Fibroblast of lung (primary cell): Measurements from ENCODE around the gene CANX. TPM values are rescaled to one million over a fixed set of nuclear protein-coding genes. Genes with fewer than 3 reads are reported as not detected.
"Not testable (repeated sequence)": the region's sequence is repeated elsewhere in the genome, so short reads cannot be mapped to it uniquely, and the experiment has no call there.

Experiments used
- DNase-seq, 2 donors: peaks; one replicate each; pipeline versions ENCODE4 v3.0.0 to v3.0.0-alpha.2; 2010; ENCODE audit warnings: low read depth in 2 of 2
- H2AFZ ChIP-seq: 2 replicates; pipeline ENCODE4 v1.5.1; 2012; ENCODE audit warnings: low read length, control low read depth, inconsistent platforms
- H3K27ac ChIP-seq: 2 replicates; pipeline ENCODE4 v1.5.1; 2011; ENCODE audit warnings: low read length, control low read depth; ENCODE audit not compliant: insufficient read depth
- H3K27me3 ChIP-seq: 2 replicates; pipeline ENCODE4 v1.5.1; 2011; ENCODE audit warnings: mild to moderate bottlenecking, low read length; ENCODE audit not compliant: control insufficient read depth, insufficient read depth
- H3K36me3 ChIP-seq: 2 replicates; pipeline ENCODE4 v1.5.1; 2011; ENCODE audit warnings: low read length; ENCODE audit not compliant: control insufficient read depth, insufficient read depth
- H3K4me1 ChIP-seq: 2 replicates; pipeline ENCODE4 v1.5.1; 2011; ENCODE audit warnings: low read length; ENCODE audit not compliant: control insufficient read depth, insufficient read depth; ENCODE audit errors: extremely low read depth
- H3K4me2 ChIP-seq: 2 replicates; pipeline ENCODE4 v1.5.1; 2011; ENCODE audit warnings: low read length, control low read depth; ENCODE audit not compliant: insufficient read depth; ENCODE audit errors: extremely low read depth
- H3K4me3 ChIP-seq, 4 experiments: fragments of 200-600 bp in 1 of 4; sonication (generic) in 1 of 4; replicated peaks in 1 of 4; 2 replicates each; pipeline ENCODE4 v1.5.1; 2011 to 2016; ENCODE audit warnings: low read length in 4 of 4, low read depth in 3 of 4, mild to moderate bottlenecking in 3 of 4, control low read depth in 2 of 4, inconsistent platforms in 1 of 4, mixed read lengths in 1 of 4; ENCODE audit not compliant: insufficient read depth in 1 of 4; ENCODE audit errors: control extremely low read depth in 1 of 4
- H3K79me2 ChIP-seq: 2 replicates; pipeline ENCODE4 v1.5.1; 2012; ENCODE audit warnings: mild to moderate bottlenecking, low read length, inconsistent platforms; ENCODE audit not compliant: control insufficient read depth, insufficient read depth
- H3K9ac ChIP-seq: 2 replicates; pipeline ENCODE4 v1.5.1; 2011; ENCODE audit warnings: mild to moderate bottlenecking, low read length, control low read depth; ENCODE audit not compliant: insufficient read depth
- H3K9me3 ChIP-seq: 2 replicates; pipeline ENCODE4 v1.5.1; 2012; ENCODE audit warnings: low read depth, low read length; ENCODE audit not compliant: control insufficient read depth, insufficient read depth
- H4K20me1 ChIP-seq: 2 replicates; pipeline ENCODE4 v1.5.1; 2011; ENCODE audit warnings: low read length; ENCODE audit not compliant: control insufficient read depth, insufficient read depth; ENCODE audit errors: extremely low read depth
- CTCF ChIP-seq, 2 donors: IDR thresholded peaks in 1 of 2; conservative IDR thresholded peaks in 1 of 2; 1 replicate in 1 of 2; 2 replicates in 1 of 2; pipeline ENCODE4 v1.5.1; 2011 to 2012; ENCODE audit warnings: low read length in 2 of 2, control low read depth in 1 of 2, inconsistent platforms in 1 of 2, low read depth in 1 of 2, mild to moderate bottlenecking in 1 of 2
- EZH2 ChIP-seq: IDR thresholded peaks from 2 replicates; pipeline ENCODE4 v1.5.1; 2012; ENCODE audit warnings: low read length, control low read depth, mild to moderate bottlenecking; ENCODE audit errors: missing control alignments
- polyA plus RNA-seq, 2 donors: library from polyadenylated mRNA; depleted of rRNA in 1 of 2; stranded (reverse) in 1 of 2; unstranded in 1 of 2; fragments of >200 nt; gene quantifications; 2 replicates each; pipeline ENCODE4 v1.2.1, GENCODE V29; 2011 to 2012; ENCODE audit warnings: missing spikeins in 1 of 2
- total RNA-seq: library from RNA; depleted of rRNA; stranded (reverse); fragments of >200 nt; gene quantifications from 2 replicates; pipeline ENCODE4 v1.2.1, GENCODE V29; 2014

CANX gene
- total and polyA plus RNA-seq, 2 donors (not counting 1 experiment from before 2014, with no cell fraction given): 589 to 722 TPM

GRCh38 chr5:179694561-179694960 lies 4.2 kb upstream of the CANX start:
- Histone ChIP-seq H3K4me3 (no peak overlapping the region), H3K27ac (no peak overlapping the region), H3K79me2 (peaks cover 8% of the 10 kb centered on the region), H3K4me1 (peaks cover 2% of the 10 kb centered on the region), H4K20me1 (no peaks in the 10 kb centered on the region), H3K9ac (no peak overlapping the region), H3K4me2 (no peak overlapping the region), H3K36me3 (no peaks in the 10 kb centered on the region), H3K9me3 (no peaks in the 10 kb centered on the region), H2AFZ (no peak overlapping the region), H3K27me3 (no peaks in the 10 kb centered on the region)
- DNase-seq: no peak
- TF ChIP-seq EZH2 (no peak), CTCF (conservative IDR thresholded peaks at IDR 0.05 in 1 of 2, IDR thresholded peaks at IDR 0.05 in 1 of 2; ENCODE audit: low read depth in 1 of 2, low read length in 2 of 2) (no peak)

- no peak for DNase-seq
- Histone ChIP-seq H3K4me3 (no peak overlapping the region), H3K4me1 (peaks cover 2% of the 10 kb centered on the region), H3K4me2 (no peak overlapping the region), H4K20me1 (peaks cover 1% of the 10 kb centered on the region), H3K9ac (no peak overlapping the region), H2AFZ (no peak overlapping the region), H3K9me3 (no peaks in the 10 kb centered on the region), H3K27ac (no peak overlapping the region), H3K36me3 (peaks cover 5% of the 10 kb centered on the region), H3K27me3 (no peaks in the 10 kb centered on the region), H3K79me2 (peaks cover 27% of the 10 kb centered on the region)
- TF ChIP-seq EZH2: no peak
Measured at GRCh38 chr5:179696603-179697002, 2.2 kb upstream of the CANX start.

GRCh38 chr5:179697108-179697507 lies 1.7 kb upstream of the CANX start:
- Histone ChIP-seq H2AFZ (no peak overlapping the region), H3K4me3 (no peak overlapping the region), H3K36me3 (peaks cover 7% of the 10 kb centered on the region), H3K27me3 (no peaks in the 10 kb centered on the region), H3K9ac (no peak overlapping the region), H3K79me2 (peaks cover 32% of the 10 kb centered on the region), H4K20me1 (peaks cover 1% of the 10 kb centered on the region), H3K9me3 (no peaks in the 10 kb centered on the region), H3K27ac (peak overlapping the region; percentile 88), H3K4me2 (no peak overlapping the region), H3K4me1 (peaks cover 2% of the 10 kb centered on the region)
- no peak for DNase-seq
- TF ChIP-seq CTCF (conservative IDR thresholded peaks at IDR 0.05 in 1 of 2, IDR thresholded peaks at IDR 0.05 in 1 of 2; ENCODE audit: low read depth in 1 of 2, low read length in 2 of 2) (no peak), EZH2 (no peak)

GRCh38 chr5:179697543-179697942 lies 1.2 kb upstream of the CANX start:
- Histone ChIP-seq H3K27ac (peak overlapping the region; percentile 88), H3K4me3 (peak overlapping the region; percentile 37 to 78 (median 59)), H3K79me2 (peaks cover 37% of the 10 kb centered on the region), H3K4me2 (peak overlapping the region; percentile 84), H2AFZ (peak overlapping the region; percentile 22), H3K9ac (peak overlapping the region; percentile 78)
- H3K4me1 ChIP-seq, H4K20me1 ChIP-seq, H3K36me3 ChIP-seq, H3K9me3 ChIP-seq, H3K27me3 ChIP-seq, DNase-seq: not testable (repeated sequence)
